Upper lobe of left lung (tissue), 6 donors: ENCODE results near the gene PDAP1. TPM values are rescaled to one million over a fixed set of nuclear protein-coding genes. Genes with fewer than 3 reads are reported as not detected.

Experiments used
- ATAC-seq, 2 donors: fragments of 200-7000 bp; cut with Tn5 transposase; one replicate each; pipeline ENCODE4 v1.9.1; 2022; ENCODE audit warnings: mild to moderate bottlenecking in 2 of 2, moderate library complexity in 2 of 2; ENCODE audit not compliant: low FRiP score in 2 of 2
- DNase-seq, 2 donors: peaks; one replicate each; pipeline ENCODE4 v3.0.0-alpha.2; 2019 to 2020
- H3K27ac ChIP-seq, 4 donors: fragments of 200-600 bp; sonication (generic); one replicate each; pipeline ENCODE4 v1.5.1; 2016 to 2019
- H3K27me3 ChIP-seq, 4 donors: fragments of 200-600 bp; sonication (generic); one replicate each; pipeline ENCODE4 v1.5.1; 2017 to 2019
- H3K36me3 ChIP-seq, 4 donors: fragments of 200-600 bp; sonication (generic); one replicate each; pipeline ENCODE4 v1.5.1; 2016 to 2019
- H3K4me1 ChIP-seq, 4 donors: fragments of 200-600 bp; sonication (generic); one replicate each; pipeline ENCODE4 v1.5.1; 2018 to 2019
- H3K4me3 ChIP-seq, 4 donors: fragments of 200-600 bp; sonication (generic); one replicate each; pipeline ENCODE4 v1.5.1; 2017 to 2019; ENCODE audit warnings: mild to moderate bottlenecking in 2 of 4, moderate library complexity in 1 of 4
- H3K9me3 ChIP-seq, 4 donors: fragments of 200-600 bp; sonication (generic); one replicate each; pipeline ENCODE4 v1.5.1; 2018 to 2019
- EP300 ChIP-seq, 4 donors: sonication (generic); formaldehyde crosslinking; IDR thresholded peaks; one replicate each; pipeline ENCODE4 v1.5.1; 2017; ENCODE audit warnings: antibody characterized with exemption in 4 of 4, control low read depth in 2 of 4
- POLR2A ChIP-seq, 4 donors: fragments of 450-650 bp; IDR thresholded peaks; one replicate each; pipeline ENCODE4 v1.5.1; 2016 to 2017; ENCODE audit warnings: antibody characterized with exemption in 4 of 4, mild to moderate bottlenecking in 2 of 4
- POLR2AphosphoS5 ChIP-seq, 2 donors: sonication (generic); formaldehyde crosslinking; IDR thresholded peaks; one replicate each; pipeline ENCODE4 v1.5.1; 2017; ENCODE audit warnings: antibody characterized with exemption in 2 of 2
- WGBS, 2 donors: methylation state at CpG; one replicate each; pipeline ENCODE4 v1.1.5; 2017 to 2018; 5-methylcytosine and 5-hydroxymethylcytosine counted together
- total RNA-seq, 6 donors: library from RNA; depleted of rRNA in 4 of 6; stranded (reverse); fragments of >200 nt in 4 of 6; gene quantifications; one replicate each; pipeline versions ENCODE4 v1.1.0 to v1.2.1, GENCODE V29; 2016 to 2021
- TF ChIP-seq, protein P1 (sequence below), 6 experiments: fragments of 450-650 bp in 4 of 6; fragments of 200-600 bp in 2 of 6; sonication (generic) in 2 of 6; IDR thresholded peaks; one replicate each; pipeline ENCODE4 v1.5.1; 2016 to 2019; ENCODE audit warnings: antibody characterized with exemption in 6 of 6
- donor health status: DM: no; HTN: no; CAD: no; lungs with moderate emphysema.
- donor health status: DM: no; HTN: yes; CAD: no; lungs with severe emphysema.

Gene PDAP1
- total RNA-seq, 6 donors from 2014 or later, result 31.4 to 76.0 (median 67.4) TPM

DNA sequence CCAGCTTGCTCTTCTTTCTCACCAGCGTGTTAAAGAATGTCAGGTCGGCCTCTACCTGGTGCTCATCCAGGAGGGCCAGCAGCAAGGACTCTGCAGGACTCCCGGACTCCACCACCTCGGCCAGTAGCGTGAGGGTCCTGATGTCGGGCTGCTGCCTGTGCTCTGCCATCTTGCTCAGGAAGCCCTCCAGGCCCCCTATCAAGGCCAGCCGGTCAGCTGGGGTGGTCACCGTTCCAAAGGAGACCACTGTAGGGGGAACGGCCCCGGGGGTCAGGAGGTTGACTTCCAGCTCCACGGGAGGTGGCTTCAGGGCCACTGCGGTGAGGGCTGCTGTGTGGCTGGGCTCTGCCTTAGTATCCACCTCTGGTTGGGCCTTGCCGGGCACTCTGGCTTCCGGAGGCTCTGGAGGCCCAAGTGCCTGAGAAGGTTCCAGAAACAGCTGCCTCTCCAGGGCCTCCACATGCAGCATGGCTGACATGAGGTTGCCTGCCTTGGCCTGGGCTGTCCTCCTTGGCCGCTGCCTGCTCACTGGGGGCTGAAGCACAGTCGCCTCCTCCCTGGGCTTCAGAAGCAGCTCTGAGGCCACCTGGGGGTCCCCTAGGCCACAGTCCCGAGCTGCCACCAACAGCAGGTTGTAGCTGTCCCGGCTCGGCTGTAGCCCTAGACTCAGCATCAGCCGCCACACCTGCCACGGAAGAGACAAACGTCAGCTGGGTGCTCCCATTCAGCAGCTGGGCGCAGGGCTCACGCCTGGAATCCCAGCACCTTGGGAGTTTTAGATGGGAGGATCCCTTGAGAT lies 16.7 kb upstream of the PDAP1 start:
- Histone ChIP-seq H3K4me3 (no peak overlapping the region), H3K4me1 (no peaks in the 10 kb centered on the region), H3K9me3 (no peaks in the 10 kb centered on the region), H3K27me3 (no peaks in the 10 kb centered on the region), H3K36me3 (peaks cover 6 to 76% (median 55%) of the 10 kb centered on the region in 4 donors), H3K27ac (no peak overlapping the region)
- no peak for TF ChIP-seq POLR2AphosphoS5 (IDR thresholded peaks at IDR 0.05)
- TF ChIP-seq EP300 (IDR thresholded peaks at IDR 0.05), result no peak
- TF ChIP-seq, protein P1, sequence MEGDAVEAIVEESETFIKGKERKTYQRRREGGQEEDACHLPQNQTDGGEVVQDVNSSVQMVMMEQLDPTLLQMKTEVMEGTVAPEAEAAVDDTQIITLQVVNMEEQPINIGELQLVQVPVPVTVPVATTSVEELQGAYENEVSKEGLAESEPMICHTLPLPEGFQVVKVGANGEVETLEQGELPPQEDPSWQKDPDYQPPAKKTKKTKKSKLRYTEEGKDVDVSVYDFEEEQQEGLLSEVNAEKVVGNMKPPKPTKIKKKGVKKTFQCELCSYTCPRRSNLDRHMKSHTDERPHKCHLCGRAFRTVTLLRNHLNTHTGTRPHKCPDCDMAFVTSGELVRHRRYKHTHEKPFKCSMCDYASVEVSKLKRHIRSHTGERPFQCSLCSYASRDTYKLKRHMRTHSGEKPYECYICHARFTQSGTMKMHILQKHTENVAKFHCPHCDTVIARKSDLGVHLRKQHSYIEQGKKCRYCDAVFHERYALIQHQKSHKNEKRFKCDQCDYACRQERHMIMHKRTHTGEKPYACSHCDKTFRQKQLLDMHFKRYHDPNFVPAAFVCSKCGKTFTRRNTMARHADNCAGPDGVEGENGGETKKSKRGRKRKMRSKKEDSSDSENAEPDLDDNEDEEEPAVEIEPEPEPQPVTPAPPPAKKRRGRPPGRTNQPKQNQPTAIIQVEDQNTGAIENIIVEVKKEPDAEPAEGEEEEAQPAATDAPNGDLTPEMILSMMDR (IDR thresholded peaks at IDR 0.05), result no peak
- TF ChIP-seq POLR2A (IDR thresholded peaks at IDR 0.05), result no peak
- ATAC-seq (peak in 1 of 2 donors; percentile 16), DNase-seq (no peak)
- 91 to 100% methylated on average over 3 to 23 of the region's 24 CpGs for WGBS, 2 donors

DNA sequence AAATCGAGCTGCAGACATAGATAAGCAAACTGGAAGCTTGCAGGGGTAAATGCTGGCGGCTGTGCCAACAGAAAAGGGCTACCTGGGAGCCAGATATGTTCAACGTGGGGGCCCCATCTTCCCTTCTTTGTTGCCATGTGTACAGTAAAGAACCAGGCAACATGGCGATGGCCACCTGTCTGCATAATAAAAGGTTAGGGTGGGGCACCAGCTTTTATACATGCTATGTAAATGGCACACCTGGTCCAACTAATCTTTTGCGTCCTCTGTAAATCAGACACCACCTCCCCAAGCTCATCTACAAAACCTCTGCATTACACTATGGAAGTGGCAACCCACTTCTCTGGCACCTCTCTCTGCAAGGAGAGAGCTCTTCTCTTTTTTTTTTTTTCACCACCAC lies 14.2 kb upstream of the PDAP1 start:
- Histone ChIP-seq H3K36me3 (peaks cover 26 to 79% (median 63%) of the 10 kb centered on the region in 4 donors), H3K4me1 (no peaks in the 10 kb centered on the region), H3K4me3 (no peak overlapping the region), H3K27me3 (no peaks in the 10 kb centered on the region), H3K9me3 (no peaks in the 10 kb centered on the region), H3K27ac (no peak overlapping the region)
- TF ChIP-seq POLR2AphosphoS5 (IDR thresholded peaks at IDR 0.05) (no peak), POLR2A (IDR thresholded peaks at IDR 0.05) (no peak), EP300 (IDR thresholded peaks at IDR 0.05) (no peak)
- ATAC-seq (no peak), DNase-seq (no peak)
- WGBS, 2 donors, result 82 to 88% methylated on average over 5 of the region's 5 CpGs

DNA sequence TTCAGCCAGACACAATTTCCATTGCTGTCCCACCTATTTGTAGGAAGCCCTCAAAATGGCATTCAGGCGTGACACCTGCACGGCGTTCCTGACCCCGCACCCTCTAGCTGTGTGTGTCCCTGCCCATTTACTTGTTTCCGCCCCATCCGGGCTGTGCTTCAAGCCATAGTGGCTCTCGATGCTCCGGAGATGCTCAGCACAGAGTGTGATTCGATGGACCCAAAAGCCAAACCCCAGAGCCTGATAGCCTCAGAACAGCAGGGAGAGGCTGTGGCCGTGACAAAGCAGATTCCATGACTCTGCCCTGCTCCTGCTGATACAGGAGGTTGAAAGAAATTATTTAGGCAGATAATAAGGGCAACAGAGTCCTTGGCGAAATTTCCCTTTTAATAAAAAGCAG lies 13.8 kb upstream of the PDAP1 start:
- ATAC-seq (no peak), DNase-seq (no peak)
- Histone ChIP-seq H3K36me3 (peaks cover 30 to 83% (median 67%) of the 10 kb centered on the region in 4 donors), H3K9me3 (no peaks in the 10 kb centered on the region), H3K4me1 (no peaks in the 10 kb centered on the region), H3K27ac (no peak overlapping the region), H3K27me3 (no peaks in the 10 kb centered on the region), H3K4me3 (no peak overlapping the region)
- 88 to 94% methylated on average over 10 to 11 of the region's 11 CpGs for WGBS, 2 donors
- TF ChIP-seq POLR2AphosphoS5 (IDR thresholded peaks at IDR 0.05) (no peak), EP300 (IDR thresholded peaks at IDR 0.05) (no peak), POLR2A (IDR thresholded peaks at IDR 0.05) (no peak)
- TF ChIP-seq, protein P1 (IDR thresholded peaks at IDR 0.05), result no peak

DNA sequence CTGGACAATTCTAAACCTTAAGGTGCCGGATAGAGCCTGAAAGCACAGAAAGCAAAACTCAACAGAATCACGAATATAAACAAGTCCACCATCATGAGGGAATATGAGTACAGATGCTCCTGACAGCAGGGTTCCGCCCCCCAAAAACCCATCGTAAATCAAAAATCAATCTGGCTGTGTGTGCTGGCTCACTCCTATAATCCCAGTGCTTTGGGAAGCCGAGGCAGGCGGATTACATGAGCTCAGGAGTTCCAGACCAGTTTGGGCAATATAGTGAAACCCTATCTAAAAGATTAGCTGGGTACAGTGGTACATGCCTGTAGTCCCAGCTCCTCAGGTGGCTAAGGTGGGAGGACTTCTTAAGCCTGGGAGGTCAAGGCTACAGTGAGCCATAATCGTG lies 12.6 kb upstream of the PDAP1 start:
- TF ChIP-seq POLR2AphosphoS5 (IDR thresholded peaks at IDR 0.05), result no peak
- no peak for TF ChIP-seq POLR2A (IDR thresholded peaks at IDR 0.05)
- no peak for TF ChIP-seq EP300 (IDR thresholded peaks at IDR 0.05)
- TF ChIP-seq, protein P1 (IDR thresholded peaks at IDR 0.05), result no peak
- 92 to 99% methylated on average over 6 to 7 of the region's 7 CpGs for WGBS, 2 donors
- H3K27ac ChIP-seq, result no peak overlapping the region
- H3K4me3 ChIP-seq, result no peak overlapping the region
- H3K27me3 ChIP-seq, result no peaks in the 10 kb centered on the region
- peaks cover 39 to 92% (median 77%) of the 10 kb centered on the region in 4 donors for H3K36me3 ChIP-seq
- DNase-seq, result no peak
- ATAC-seq, result no peak
- H3K4me1 ChIP-seq, result no peaks in the 10 kb centered on the region
- no peaks in the 10 kb centered on the region for H3K9me3 ChIP-seq

DNA sequence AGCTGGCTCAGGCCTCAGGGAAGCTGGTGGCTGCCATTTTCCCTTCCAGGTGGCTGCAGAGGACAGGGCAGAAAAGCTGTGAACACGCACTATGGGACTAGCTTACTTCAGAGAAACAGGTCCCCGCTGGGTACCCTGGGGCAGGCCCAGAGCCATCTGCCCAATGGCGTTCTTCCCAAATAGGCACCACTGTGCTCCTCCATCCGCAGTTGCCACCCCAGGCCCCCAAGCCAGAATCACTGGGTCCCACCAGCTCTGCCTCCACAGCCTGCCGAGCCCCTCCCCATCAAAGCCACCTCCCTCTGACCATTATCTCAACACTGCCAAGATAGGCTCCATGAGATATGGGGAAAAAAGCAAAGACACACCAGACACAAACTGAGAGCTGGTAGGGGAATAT lies 11.8 kb upstream of the PDAP1 start:
- 94 to 97% methylated on average over 4 to 5 of the region's 5 CpGs for WGBS, 2 donors
- peaks cover 41 to 91% (median 77%) of the 10 kb centered on the region in 4 donors for H3K36me3 ChIP-seq

More for the DNA sequence above, 11.8 kb upstream of the PDAP1 start:
- H3K4me3 ChIP-seq, result no peak overlapping the region
- no peaks in the 10 kb centered on the region for H3K4me1 ChIP-seq
- H3K9me3 ChIP-seq, result no peaks in the 10 kb centered on the region
- no peak for TF ChIP-seq EP300 (IDR thresholded peaks at IDR 0.05)
- TF ChIP-seq, protein P1 (IDR thresholded peaks at IDR 0.05), result no peak
- no peak for TF ChIP-seq POLR2AphosphoS5 (IDR thresholded peaks at IDR 0.05)
- no peak for TF ChIP-seq POLR2A (IDR thresholded peaks at IDR 0.05)
- no peak overlapping the region for H3K27ac ChIP-seq
- no peaks in the 10 kb centered on the region for H3K27me3 ChIP-seq
- ATAC-seq (no peak), DNase-seq (no peak)
